H1 (cell line): ENCODE data around the gene CAMKMT. TPM values are rescaled to one million over a fixed set of nuclear protein-coding genes. Genes with fewer than 3 reads are reported as not detected.

Source experiments
- GABPA ChIP-seq: IDR thresholded peaks from 2 replicates; pipeline ENCODE4 v1.6.1; 2011; ENCODE audit warnings: mild to moderate bottlenecking, low read length, moderate library complexity, borderline replicate concordance; ENCODE audit not compliant: insufficient read depth
- HDAC6 ChIP-seq: IDR thresholded peaks from one replicate; pipeline ENCODE4 v1.7.1; 2012; ENCODE audit warnings: low read depth, mild to moderate bottlenecking, inconsistent platforms, low read length, moderate library complexity
- polyA plus RNA-seq, 7 experiments: library from polyadenylated mRNA; depleted of rRNA in 3 of 7; stranded (reverse) in 5 of 7; unstranded in 2 of 7; fragments of >200 nt in 5 of 7; fragments of 200-250 nt in 2 of 7; gene quantifications; 1 replicate in 5 of 7; 2 replicates in 1 of 7; 4 replicates in 1 of 7; pipeline versions ENCODE4 v1.2.1 to v1.2.3, GENCODE V29; 2011 to 2013; ENCODE audit warnings: missing spikeins in 2 of 7, mixed read lengths in 2 of 7
- total RNA-seq: library from RNA; stranded (reverse); fragmentation: NEBNext Ultra II Directional; extraction: Animal tissue kit (Norgen Biotek cat#: 25700); gene quantifications from 2 replicates; pipeline ENCODE4 v1.2.1, GENCODE V29; 2021

The CAMKMT gene
- total and polyA plus RNA-seq, 2 of the 8 experiments (the other 6 are each of a cell fraction or from before 2014, with no cell fraction given), result 14.7 to 22.4 TPM

DNA sequence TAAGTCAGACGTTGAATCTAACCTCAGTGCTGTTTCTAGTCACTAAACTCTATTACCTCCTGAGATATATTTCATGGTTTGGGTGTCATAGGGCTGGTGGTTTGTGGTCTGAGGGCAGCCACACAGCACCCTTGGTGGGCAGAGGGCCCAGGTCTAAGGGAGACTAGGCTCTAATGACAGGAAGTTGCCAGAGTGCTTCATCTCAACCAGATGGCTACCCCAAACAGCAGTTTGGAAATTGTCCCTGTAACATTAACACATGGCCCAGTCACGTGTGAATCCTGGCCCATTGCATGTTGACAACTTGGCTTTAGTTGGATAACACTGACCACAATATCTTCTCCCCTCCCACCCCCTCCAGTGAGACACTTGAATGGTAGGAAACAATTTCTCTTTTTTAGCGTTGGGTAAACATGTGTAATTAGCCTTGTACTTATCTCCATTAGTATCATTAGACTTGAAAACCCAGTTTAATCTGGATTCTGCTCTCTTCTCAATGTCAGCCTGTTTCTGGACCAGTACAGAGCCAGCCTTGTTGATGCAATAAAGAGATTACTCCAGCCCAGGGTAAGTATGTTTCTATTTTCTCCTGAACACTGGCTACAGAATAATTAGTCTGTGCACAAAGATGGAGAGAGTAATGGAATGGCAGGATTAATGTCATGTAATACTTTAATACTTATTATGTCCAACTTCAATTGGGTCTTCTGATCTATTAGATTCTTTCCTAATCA, 392.0 kb downstream of the CAMKMT start (continued):
- TF ChIP-seq HDAC6, result no peak
- no peak for TF ChIP-seq GABPA
